ENCODE results near the gene PLA2G4E.

The PLA2G4E gene

GRCh38 chr15:41933771-41934170, 87.1 kb downstream of the PLA2G4E start:
- TF ChIP-seq, protein P1, sequence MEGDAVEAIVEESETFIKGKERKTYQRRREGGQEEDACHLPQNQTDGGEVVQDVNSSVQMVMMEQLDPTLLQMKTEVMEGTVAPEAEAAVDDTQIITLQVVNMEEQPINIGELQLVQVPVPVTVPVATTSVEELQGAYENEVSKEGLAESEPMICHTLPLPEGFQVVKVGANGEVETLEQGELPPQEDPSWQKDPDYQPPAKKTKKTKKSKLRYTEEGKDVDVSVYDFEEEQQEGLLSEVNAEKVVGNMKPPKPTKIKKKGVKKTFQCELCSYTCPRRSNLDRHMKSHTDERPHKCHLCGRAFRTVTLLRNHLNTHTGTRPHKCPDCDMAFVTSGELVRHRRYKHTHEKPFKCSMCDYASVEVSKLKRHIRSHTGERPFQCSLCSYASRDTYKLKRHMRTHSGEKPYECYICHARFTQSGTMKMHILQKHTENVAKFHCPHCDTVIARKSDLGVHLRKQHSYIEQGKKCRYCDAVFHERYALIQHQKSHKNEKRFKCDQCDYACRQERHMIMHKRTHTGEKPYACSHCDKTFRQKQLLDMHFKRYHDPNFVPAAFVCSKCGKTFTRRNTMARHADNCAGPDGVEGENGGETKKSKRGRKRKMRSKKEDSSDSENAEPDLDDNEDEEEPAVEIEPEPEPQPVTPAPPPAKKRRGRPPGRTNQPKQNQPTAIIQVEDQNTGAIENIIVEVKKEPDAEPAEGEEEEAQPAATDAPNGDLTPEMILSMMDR (IDR thresholded peaks at IDR 0.05; ENCODE audit: low read depth, low read length) = no peak
- H3K4me3 ChIP-seq (ENCODE audit: low read depth, low read length) = no peak overlapping the region

DNA sequence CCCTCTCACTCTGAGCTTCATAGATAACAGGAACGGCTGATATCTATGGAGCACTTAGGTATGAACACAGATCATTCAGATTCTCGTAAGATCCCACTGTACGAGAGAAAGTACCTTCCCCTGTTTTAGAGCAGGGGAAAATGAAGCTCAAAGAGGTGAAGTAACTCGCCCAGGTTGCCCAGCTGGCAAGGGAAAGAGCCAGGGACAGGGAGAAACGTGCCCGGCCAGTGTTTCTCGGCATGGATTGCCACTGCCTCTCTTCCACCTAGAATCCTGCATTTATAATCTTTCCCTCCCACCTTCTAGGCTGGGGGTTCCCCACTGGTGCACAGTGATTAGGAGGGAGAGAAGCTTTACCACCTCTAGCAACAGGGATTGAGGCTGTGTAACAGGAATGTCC, 87.5 kb downstream of the PLA2G4E start:
- H3K4me3 ChIP-seq (ENCODE audit: low read depth, low read length) = no peak overlapping the region
- TF ChIP-seq, protein P1 (IDR thresholded peaks at IDR 0.05; ENCODE audit: low read depth, low read length) = no peak

- H3K4me3 ChIP-seq (ENCODE audit: low read depth, low read length) = no peak overlapping the region
- TF ChIP-seq, protein P1 (IDR thresholded peaks at IDR 0.05; ENCODE audit: low read depth, low read length) = no peak
These were observed 88.1 kb downstream of the PLA2G4E start for GRCh38 chr15:41932511-41933289.

- TF ChIP-seq, protein P1 (IDR thresholded peaks at IDR 0.05; ENCODE audit: low read depth, low read length) = no peak
- no peak overlapping the region for H3K4me3 ChIP-seq (ENCODE audit: low read depth, low read length)
These were observed 88.7 kb downstream of the PLA2G4E start for GRCh38 chr15:41932101-41932500.

All from WI38 (cell line).